ENCODE measurements around the gene ATL2. TPM values are rescaled to one million over a fixed set of nuclear protein-coding genes. Genes with fewer than 3 reads are reported as not detected.
"Not testable (repeated sequence)": the region's sequence is repeated elsewhere in the genome, so short reads cannot be mapped to it uniquely, and the experiment has no call there.

Gene ATL2
- total RNA-seq, 2 donors from 2014 or later: 43.6 to 62.6 TPM

DNA sequence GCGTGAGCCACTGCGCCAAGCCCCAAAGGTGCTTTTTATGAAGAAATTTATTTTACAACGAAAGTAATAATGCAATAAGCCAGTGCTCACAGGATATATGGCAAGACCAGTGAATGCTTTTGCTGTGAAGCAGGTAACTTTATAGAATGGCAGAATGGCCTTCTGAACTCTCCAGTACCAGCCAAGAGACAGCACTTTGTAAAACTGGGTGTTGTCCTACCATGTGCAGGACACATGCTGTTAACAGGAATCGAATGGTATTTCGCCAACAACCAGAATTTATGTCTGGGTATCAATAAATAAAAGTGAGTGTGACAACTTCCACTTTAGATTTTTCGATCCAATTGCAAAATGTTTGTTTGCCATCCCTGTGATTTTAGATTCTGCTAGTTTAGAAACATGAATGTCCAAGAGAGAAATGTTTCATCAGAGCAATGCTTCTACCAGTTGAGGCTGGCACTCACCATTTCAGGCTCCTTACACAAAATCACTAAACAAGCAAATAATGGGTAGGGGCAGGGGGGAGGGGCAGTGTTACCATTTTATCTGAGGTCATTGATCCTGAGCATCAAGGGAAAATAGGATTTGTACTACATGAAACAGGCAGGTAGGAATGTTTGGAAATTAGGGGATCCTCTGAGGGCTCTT lies 95.9 kb downstream of the ATL2 start:
- Histone ChIP-seq H3K27ac (no peak overlapping the region), H3K27me3 (no peaks in the 10 kb centered on the region), H3K4me3 (no peak overlapping the region), H3K9me3 (no peaks in the 10 kb centered on the region), H3K4me1 (no peaks in the 10 kb centered on the region), H3K36me3 (replicated peaks in 1 of 2; ENCODE audit: insufficient read depth in 1 of 2, low read depth in 2 of 2) (no peaks in the 10 kb centered on the region)
- ATAC-seq (no peak), DNase-seq (no peak)
- no peak for TF ChIP-seq POLR2A (IDR thresholded peaks at IDR 0.05)
- TF ChIP-seq, protein P1, sequence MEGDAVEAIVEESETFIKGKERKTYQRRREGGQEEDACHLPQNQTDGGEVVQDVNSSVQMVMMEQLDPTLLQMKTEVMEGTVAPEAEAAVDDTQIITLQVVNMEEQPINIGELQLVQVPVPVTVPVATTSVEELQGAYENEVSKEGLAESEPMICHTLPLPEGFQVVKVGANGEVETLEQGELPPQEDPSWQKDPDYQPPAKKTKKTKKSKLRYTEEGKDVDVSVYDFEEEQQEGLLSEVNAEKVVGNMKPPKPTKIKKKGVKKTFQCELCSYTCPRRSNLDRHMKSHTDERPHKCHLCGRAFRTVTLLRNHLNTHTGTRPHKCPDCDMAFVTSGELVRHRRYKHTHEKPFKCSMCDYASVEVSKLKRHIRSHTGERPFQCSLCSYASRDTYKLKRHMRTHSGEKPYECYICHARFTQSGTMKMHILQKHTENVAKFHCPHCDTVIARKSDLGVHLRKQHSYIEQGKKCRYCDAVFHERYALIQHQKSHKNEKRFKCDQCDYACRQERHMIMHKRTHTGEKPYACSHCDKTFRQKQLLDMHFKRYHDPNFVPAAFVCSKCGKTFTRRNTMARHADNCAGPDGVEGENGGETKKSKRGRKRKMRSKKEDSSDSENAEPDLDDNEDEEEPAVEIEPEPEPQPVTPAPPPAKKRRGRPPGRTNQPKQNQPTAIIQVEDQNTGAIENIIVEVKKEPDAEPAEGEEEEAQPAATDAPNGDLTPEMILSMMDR (IDR thresholded peaks at IDR 0.05): no peak
- whole genome bisulfite sequencing, 2 donors: 88 to 89% methylated on average over 6 of the region's 6 CpGs
- intact Hi-C loops (cut with DNase I): no loop called here

DNA sequence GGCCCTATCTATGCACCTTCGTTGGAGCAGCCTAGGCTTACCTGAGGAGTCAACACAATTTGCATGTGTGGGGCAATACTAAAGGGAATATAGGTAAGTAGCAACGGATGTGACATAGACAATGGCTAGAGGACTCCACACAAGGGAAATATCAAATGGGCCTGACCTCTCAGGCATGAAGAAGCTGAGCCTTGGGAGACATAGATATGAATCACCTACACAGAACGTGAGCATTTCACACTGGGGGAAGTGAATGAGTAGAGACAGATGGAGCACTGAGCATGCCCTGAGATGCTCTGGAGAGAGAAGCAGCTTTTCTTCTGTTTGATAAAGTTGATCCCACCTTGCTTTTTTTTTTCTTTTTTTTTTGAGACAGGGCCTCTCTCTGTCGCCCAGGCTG lies 97.9 kb downstream of the ATL2 start:
- H3K4me3 ChIP-seq: no peak overlapping the region
- ATAC-seq: no peak
- H3K27ac ChIP-seq: no peak overlapping the region
- WGBS, 2 donors: 64 to 67% methylated on average over 4 of the region's 4 CpGs
- no peaks in the 10 kb centered on the region for H3K36me3 ChIP-seq (replicated peaks in 1 of 2; ENCODE audit: insufficient read depth in 1 of 2, low read depth in 2 of 2)
- no peaks in the 10 kb centered on the region for H3K4me1 ChIP-seq
- H3K27me3 ChIP-seq: no peaks in the 10 kb centered on the region
- no peak for DNase-seq
- no peak for TF ChIP-seq POLR2A (IDR thresholded peaks at IDR 0.05)
- TF ChIP-seq, protein P1 (IDR thresholded peaks at IDR 0.05): no peak
- no peaks in the 10 kb centered on the region for H3K9me3 ChIP-seq
- intact Hi-C loops (cut with DNase I): loop anchor here (10.0 kb wide), 1 partner anchor 204 kb away; the partner anchor contains the start of gene CYP1B1

DNA sequence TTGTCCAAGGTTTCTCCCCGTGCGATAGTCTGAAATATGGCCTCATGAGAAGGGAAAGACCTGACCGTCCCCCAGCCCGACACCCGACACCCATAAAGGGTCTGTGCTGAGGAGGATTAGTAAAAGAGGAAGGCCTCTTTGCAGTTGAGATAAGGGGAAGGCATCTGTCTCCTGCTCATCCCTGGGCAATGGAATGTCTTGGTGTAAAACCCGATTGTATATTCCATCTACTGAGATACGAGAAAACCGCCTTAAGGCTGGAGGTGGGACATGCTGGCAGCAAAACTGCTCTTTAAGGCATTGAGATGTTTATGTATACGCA lies 99.0 kb downstream of the ATL2 start:
- DNase-seq; H3K9me3 ChIP-seq; H3K36me3 ChIP-seq (replicated peaks in 1 of 2; ENCODE audit: insufficient read depth in 1 of 2, low read depth in 2 of 2); ATAC-seq; H3K4me1 ChIP-seq; H3K27me3 ChIP-seq; H3K4me3 ChIP-seq: not testable (repeated sequence)
- intact Hi-C loops (cut with DNase I): loop anchor here (10.0 kb wide), 1 partner anchor 203 kb away; the partner anchor contains the start of gene CYP1B1
- 71 to 77% methylated on average over 9 of the region's 9 CpGs for WGBS, 2 donors
- H3K27ac ChIP-seq: peak overlapping the region in 1 of 4 donors; percentile 49

DNA sequence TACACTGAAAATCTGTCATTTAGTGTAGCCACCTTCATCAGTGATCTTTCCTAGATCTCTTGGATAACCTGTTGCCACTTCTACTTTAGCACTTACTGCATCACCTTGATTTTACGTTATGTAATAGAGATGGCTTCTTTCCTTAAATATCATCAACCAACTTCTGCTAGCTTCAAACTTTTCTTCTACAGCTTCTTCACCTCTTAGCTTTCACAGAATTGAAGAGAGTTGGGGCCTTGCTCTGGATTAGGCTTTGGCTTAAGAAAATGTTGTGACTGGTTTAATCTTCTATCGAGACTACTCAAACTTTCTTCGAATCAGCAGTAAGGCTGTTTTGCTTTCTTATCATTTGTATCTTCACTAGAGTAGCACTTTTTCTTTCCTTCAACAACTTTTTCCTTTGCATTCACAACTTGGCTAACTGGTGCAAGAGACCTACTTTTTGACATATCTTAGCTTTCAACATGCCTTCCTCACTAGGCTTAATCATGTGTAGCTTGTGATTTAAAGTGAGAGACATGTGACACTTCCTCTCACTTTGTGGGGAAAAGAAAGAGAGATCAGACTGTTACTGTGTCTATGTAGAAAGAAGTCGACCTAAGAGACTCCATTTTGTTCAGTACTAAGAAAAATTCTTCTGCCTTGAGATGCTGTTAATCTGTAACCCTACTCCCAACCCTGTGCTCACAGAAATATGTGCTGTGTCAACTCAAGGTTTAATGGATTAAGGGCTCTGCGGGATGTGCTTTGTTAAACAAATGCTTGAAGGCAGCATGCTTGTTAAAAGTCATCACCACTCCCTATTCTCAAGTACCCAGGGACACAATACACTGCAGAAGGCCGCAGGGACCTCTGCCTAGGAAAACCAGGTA lies 99.6 kb downstream of the ATL2 start:
- no peaks in the 10 kb centered on the region for H3K4me1 ChIP-seq

More for the DNA sequence above, 99.6 kb downstream of the ATL2 start:
- no peaks in the 10 kb centered on the region for H3K9me3 ChIP-seq
- DNase-seq (no peak), ATAC-seq (no peak)
- intact Hi-C loops (cut with DNase I): loop anchor here (10.0 kb wide), 1 partner anchor 203 kb away; the partner anchor contains the start of gene CYP1B1
- no peaks in the 10 kb centered on the region for H3K36me3 ChIP-seq (replicated peaks in 1 of 2; ENCODE audit: insufficient read depth in 1 of 2, low read depth in 2 of 2)
- TF ChIP-seq, protein P1 (IDR thresholded peaks at IDR 0.05): no peak
- no peak for TF ChIP-seq POLR2A (IDR thresholded peaks at IDR 0.05)
- peak overlapping the region in 1 of 4 donors; percentile 49 for H3K27ac ChIP-seq
- WGBS, 2 donors: 54 to 59% methylated on average over 6 of the region's 6 CpGs
- no peak overlapping the region for H3K4me3 ChIP-seq
- no peaks in the 10 kb centered on the region for H3K27me3 ChIP-seq
